GM23338 (cell line): ENCODE data around the gene GPR151. TPM values are rescaled to one million over a fixed set of nuclear protein-coding genes. Genes with fewer than 3 reads are reported as not detected.

Source experiments
- ATAC-seq: fragments of 200-7000 bp; cut with Tn5 transposase; 3 replicates; pipeline ENCODE4 v1.9.1; 2020
- DNase-seq: peaks from one replicate; pipeline ENCODE4 v3.0.0-alpha.2; 2015; ENCODE audit warnings: low spot score
- H2AFZ ChIP-seq: fragments of 200-600 bp; sonication (generic); 2 replicates; pipeline ENCODE4 v1.8.0; 2016; ENCODE audit warnings: antibody characterized with exemption, mild to moderate bottlenecking, moderate library complexity
- H3F3A ChIP-seq: fragments of 200-600 bp; sonication (generic); replicated peaks from 2 replicates; pipeline ENCODE4 v1.8.0; 2017; ENCODE audit warnings: antibody characterized with exemption, mixed run types, low read depth
- H3K27ac ChIP-seq: fragments of 200-600 bp; sonication (generic); 2 replicates; pipeline ENCODE4 v1.6.1; 2016; ENCODE audit warnings: low read depth
- H3K27me3 ChIP-seq: fragments of 200-600 bp; sonication (generic); 2 replicates; pipeline ENCODE4 v1.8.0; 2016; ENCODE audit warnings: mild to moderate bottlenecking, mixed run types, moderate library complexity; ENCODE audit not compliant: insufficient read depth
- H3K36me3 ChIP-seq: fragments of 200-600 bp; sonication (generic); 2 replicates; pipeline ENCODE4 v1.8.0; 2016; ENCODE audit warnings: mild to moderate bottlenecking; ENCODE audit not compliant: insufficient read depth
- H3K4me1 ChIP-seq: fragments of 200-600 bp; sonication (generic); 2 replicates; pipeline ENCODE4 v1.8.0; 2016; ENCODE audit warnings: mild to moderate bottlenecking, moderate library complexity; ENCODE audit not compliant: insufficient read depth
- H3K4me2 ChIP-seq: fragments of 200-600 bp; sonication (generic); 2 replicates; pipeline ENCODE4 v1.7.1; 2017; ENCODE audit warnings: mixed run types
- H3K4me3 ChIP-seq: fragments of 200-600 bp; sonication (generic); 2 replicates; pipeline ENCODE4 v1.6.1; 2016; ENCODE audit warnings: mixed run types
- H3K79me2 ChIP-seq: fragments of 200-600 bp; sonication (generic); replicated peaks from 2 replicates; pipeline ENCODE4 v1.8.0; 2017; ENCODE audit warnings: mild to moderate bottlenecking; ENCODE audit not compliant: insufficient read depth
- H3K9me2 ChIP-seq: fragments of 200-600 bp; sonication (generic); 2 replicates; pipeline ENCODE4 v1.8.0; 2017; ENCODE audit not compliant: insufficient read depth
- H4K20me1 ChIP-seq: fragments of 200-600 bp; sonication (generic); replicated peaks from 2 replicates; pipeline ENCODE4 v1.8.0; 2017; ENCODE audit warnings: mild to moderate bottlenecking; ENCODE audit not compliant: insufficient read depth
- H3K27ac Mint-ChIP-seq: 2 replicates; pipeline ENCODE4 v1.8.0; 2020; ENCODE audit warnings: inconsistent platforms, mild to moderate bottlenecking, moderate library complexity, mixed read lengths
- H3K27me3 Mint-ChIP-seq: 3 replicates; pipeline ENCODE4 v1.8.0; 2022; ENCODE audit warnings: low read depth, mild to moderate bottlenecking, moderate library complexity, mixed read lengths, inconsistent platforms; ENCODE audit not compliant: insufficient read depth, poor library complexity
- H3K36me3 Mint-ChIP-seq: 3 replicates; pipeline ENCODE4 v1.8.0; 2021; ENCODE audit warnings: low read depth, mild to moderate bottlenecking, inconsistent platforms, moderate library complexity, mixed read lengths
- H3K4me1 Mint-ChIP-seq: 3 replicates; pipeline ENCODE4 v1.8.0; 2020; ENCODE audit warnings: mild to moderate bottlenecking, inconsistent platforms, mixed read lengths
- H3K4me3 Mint-ChIP-seq: 3 replicates; pipeline ENCODE4 v1.8.0; 2021; ENCODE audit warnings: moderate library complexity, mild to moderate bottlenecking, inconsistent platforms, mixed read lengths
- H3K9me3 Mint-ChIP-seq: 3 replicates; pipeline ENCODE4 v1.8.0; 2020; ENCODE audit warnings: moderate library complexity, mild to moderate bottlenecking, inconsistent platforms, mixed read lengths
- CREB1 ChIP-seq: fragments of 250-450 bp; sonication (Bioruptor Pico); IDR thresholded peaks from 2 replicates; pipeline ENCODE4 v1.5.0; 2020; ENCODE audit warnings: low read depth, mild to moderate bottlenecking, moderate library complexity
- ETS1 ChIP-seq: IDR thresholded peaks from 2 replicates; pipeline ENCODE4 v1.6.1; 2016; ENCODE audit warnings: antibody characterized with exemption
- POLR2AphosphoS5 ChIP-seq: IDR thresholded peaks from 2 replicates; pipeline ENCODE4 v1.6.1; 2016; ENCODE audit warnings: antibody characterized with exemption, low read depth
- ZNF114 ChIP-seq: fragments of 250-450 bp; sonication (Bioruptor Pico); IDR thresholded peaks from 2 replicates; pipeline ENCODE4 v1.5.0; 2020; ENCODE audit warnings: mild to moderate bottlenecking, moderate library complexity
- ZNF462 ChIP-seq: fragments of 250-450 bp; sonication (Bioruptor Pico); IDR thresholded peaks from 2 replicates; pipeline ENCODE4 v1.5.0; 2020; ENCODE audit warnings: mild to moderate bottlenecking, moderate library complexity
- polyA plus RNA-seq: library from polyadenylated mRNA; unstranded; fragments of >200 nt; fragmentation: Nextera tagmentation; extraction: Ambion mirVana; gene quantifications from 2 replicates; pipeline ENCODE4 v1.2.1, GENCODE V29; 2016
- total RNA-seq: library from RNA; depleted of rRNA; stranded (reverse); fragments of >200 nt; shearing (Covaris generic); gene quantifications from 2 replicates; pipeline ENCODE4 v1.2.3, GENCODE V29; 2014
- TF ChIP-seq, protein P1 (sequence below), 2 experiments: fragments of 200-600 bp in 1 of 2; sonication (generic) in 1 of 2; conservative IDR thresholded peaks; 2 replicates each; pipeline versions ENCODE4 v1.5.1 to v1.6.1; 2016 to 2017; ENCODE audit warnings: antibody characterized with exemption in 2 of 2, low read depth in 2 of 2, mild to moderate bottlenecking in 2 of 2, moderate library complexity in 1 of 2
- TF ChIP-seq, protein P2 (sequence below): IDR thresholded peaks from one replicate; pipeline ENCODE4 v1.6.1; 2018; ENCODE audit warnings: antibody characterized with exemption; ENCODE audit not compliant: unreplicated experiment

Gene GPR151
- total and polyA plus RNA-seq, 2 experiments from 2014 or later = not detected

GRCh38 chr5:146475190-146475780 lies 40.7 kb downstream of the GPR151 start (continued):
- TF ChIP-seq ZNF462 (CRISPR knock-in tag) = no peak
- TF ChIP-seq, protein P1, sequence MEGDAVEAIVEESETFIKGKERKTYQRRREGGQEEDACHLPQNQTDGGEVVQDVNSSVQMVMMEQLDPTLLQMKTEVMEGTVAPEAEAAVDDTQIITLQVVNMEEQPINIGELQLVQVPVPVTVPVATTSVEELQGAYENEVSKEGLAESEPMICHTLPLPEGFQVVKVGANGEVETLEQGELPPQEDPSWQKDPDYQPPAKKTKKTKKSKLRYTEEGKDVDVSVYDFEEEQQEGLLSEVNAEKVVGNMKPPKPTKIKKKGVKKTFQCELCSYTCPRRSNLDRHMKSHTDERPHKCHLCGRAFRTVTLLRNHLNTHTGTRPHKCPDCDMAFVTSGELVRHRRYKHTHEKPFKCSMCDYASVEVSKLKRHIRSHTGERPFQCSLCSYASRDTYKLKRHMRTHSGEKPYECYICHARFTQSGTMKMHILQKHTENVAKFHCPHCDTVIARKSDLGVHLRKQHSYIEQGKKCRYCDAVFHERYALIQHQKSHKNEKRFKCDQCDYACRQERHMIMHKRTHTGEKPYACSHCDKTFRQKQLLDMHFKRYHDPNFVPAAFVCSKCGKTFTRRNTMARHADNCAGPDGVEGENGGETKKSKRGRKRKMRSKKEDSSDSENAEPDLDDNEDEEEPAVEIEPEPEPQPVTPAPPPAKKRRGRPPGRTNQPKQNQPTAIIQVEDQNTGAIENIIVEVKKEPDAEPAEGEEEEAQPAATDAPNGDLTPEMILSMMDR (conservative IDR thresholded peaks at IDR 0.05; ENCODE audit: low read depth in 2 of 2) = peak; percentile 15 to 40; a peak in 2 of 4 replicates

DNA sequence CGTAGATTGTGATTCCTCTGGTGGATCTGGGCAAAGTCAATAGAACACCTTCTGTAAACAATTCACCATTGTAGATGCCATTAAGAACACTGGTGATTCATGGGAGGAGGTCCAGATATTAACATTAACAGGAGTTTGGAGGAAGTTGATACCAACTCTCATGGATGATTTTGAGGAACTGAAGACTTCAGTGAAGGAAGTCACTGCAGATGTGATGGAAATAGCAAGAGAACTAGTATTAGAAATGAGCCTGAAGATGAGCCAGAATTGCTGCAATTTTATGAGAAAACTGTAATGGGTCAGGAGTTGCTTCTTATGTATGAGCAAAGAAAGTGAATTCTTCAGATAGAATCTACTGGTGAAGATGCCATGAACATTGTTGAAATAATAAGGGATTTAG lies 41.9 kb downstream of the GPR151 start:
- no peak for ATAC-seq
- no peaks in the 10 kb centered on the region for H3K27me3 ChIP-seq
- TF ChIP-seq POLR2AphosphoS5 = no peak
- no peak for TF ChIP-seq CREB1 (CRISPR knock-in tag)
- TF ChIP-seq ETS1 = no peak
- TF ChIP-seq ZNF114 = no peak
- TF ChIP-seq, protein P1 (conservative IDR thresholded peaks at IDR 0.05; ENCODE audit: low read depth in 2 of 2) = no peak
- TF ChIP-seq, protein P2, sequence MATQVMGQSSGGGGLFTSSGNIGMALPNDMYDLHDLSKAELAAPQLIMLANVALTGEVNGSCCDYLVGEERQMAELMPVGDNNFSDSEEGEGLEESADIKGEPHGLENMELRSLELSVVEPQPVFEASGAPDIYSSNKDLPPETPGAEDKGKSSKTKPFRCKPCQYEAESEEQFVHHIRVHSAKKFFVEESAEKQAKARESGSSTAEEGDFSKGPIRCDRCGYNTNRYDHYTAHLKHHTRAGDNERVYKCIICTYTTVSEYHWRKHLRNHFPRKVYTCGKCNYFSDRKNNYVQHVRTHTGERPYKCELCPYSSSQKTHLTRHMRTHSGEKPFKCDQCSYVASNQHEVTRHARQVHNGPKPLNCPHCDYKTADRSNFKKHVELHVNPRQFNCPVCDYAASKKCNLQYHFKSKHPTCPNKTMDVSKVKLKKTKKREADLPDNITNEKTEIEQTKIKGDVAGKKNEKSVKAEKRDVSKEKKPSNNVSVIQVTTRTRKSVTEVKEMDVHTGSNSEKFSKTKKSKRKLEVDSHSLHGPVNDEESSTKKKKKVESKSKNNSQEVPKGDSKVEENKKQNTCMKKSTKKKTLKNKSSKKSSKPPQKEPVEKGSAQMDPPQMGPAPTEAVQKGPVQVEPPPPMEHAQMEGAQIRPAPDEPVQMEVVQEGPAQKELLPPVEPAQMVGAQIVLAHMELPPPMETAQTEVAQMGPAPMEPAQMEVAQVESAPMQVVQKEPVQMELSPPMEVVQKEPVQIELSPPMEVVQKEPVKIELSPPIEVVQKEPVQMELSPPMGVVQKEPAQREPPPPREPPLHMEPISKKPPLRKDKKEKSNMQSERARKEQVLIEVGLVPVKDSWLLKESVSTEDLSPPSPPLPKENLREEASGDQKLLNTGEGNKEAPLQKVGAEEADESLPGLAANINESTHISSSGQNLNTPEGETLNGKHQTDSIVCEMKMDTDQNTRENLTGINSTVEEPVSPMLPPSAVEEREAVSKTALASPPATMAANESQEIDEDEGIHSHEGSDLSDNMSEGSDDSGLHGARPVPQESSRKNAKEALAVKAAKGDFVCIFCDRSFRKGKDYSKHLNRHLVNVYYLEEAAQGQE = no peak

More for the DNA sequence above, 41.9 kb downstream of the GPR151 start:
- peaks cover 57% of the 10 kb centered on the region for H3K36me3 Mint-ChIP-seq
- DNase-seq = no peak
- Histone ChIP-seq H3K36me3 (peaks cover 41% of the 10 kb centered on the region), H2AFZ (no peak overlapping the region), H3K9me2 (no peaks in the 10 kb centered on the region), H4K20me1 (peaks cover 12% of the 10 kb centered on the region; the same call in 1 of the 2 replicates), H3F3A (no peaks in the 10 kb centered on the region), H3K4me2 (no peak overlapping the region), H3K79me2 (peaks cover 17% of the 10 kb centered on the region), H3K4me1 (no peaks in the 10 kb centered on the region), H3K4me3 (no peak overlapping the region), H3K27ac (no peak overlapping the region)
- no peaks in the 10 kb centered on the region for H3K4me1 Mint-ChIP-seq
- H3K4me3 Mint-ChIP-seq = no peak overlapping the region
- no peaks in the 10 kb centered on the region for H3K27me3 Mint-ChIP-seq
- no peak overlapping the region for H3K27ac Mint-ChIP-seq
- H3K9me3 Mint-ChIP-seq = no peaks in the 10 kb centered on the region
